SU-DHL-6 (cell line): ENCODE results near the gene FUS.

ENCODE experiments used
- CTCF ChIP-seq: fragments of 200-600 bp; sonication (generic); IDR thresholded peaks from one replicate; pipeline ENCODE4 v1.5.1; 2017; ENCODE audit warnings: antibody characterized with exemption, mild to moderate bottlenecking, low read length, moderate library complexity; ENCODE audit not compliant: insufficient read depth, poor library complexity, severe bottlenecking
- EZH2phosphoT487 ChIP-seq: fragments of 200-600 bp; sonication (generic), shearing (Covaris generic); conservative IDR thresholded peaks from 2 replicates; pipeline ENCODE4 v1.6.1; 2018; ENCODE audit warnings: mild to moderate bottlenecking, antibody characterized with exemption, low read length, moderate library complexity, mixed read lengths

- no peak for TF ChIP-seq CTCF
- TF ChIP-seq EZH2phosphoT487 = no peak
These were observed 39.3 kb downstream of the FUS start for GRCh38 chr16:31219154-31219741.
